HEK293 (cell line): ENCODE measurements around the gene PREX1.

Source experiments
- CTCF ChIA-PET: fragments of 350-600 bp; formaldehyde crosslinking; extraction: SDS; loops from one replicate; lab custom pipeline; 2021; ENCODE audit warnings: antibody characterized with exemption; lab: Yijun Ruan, JAX
- POLR2A ChIA-PET: fragments of 300-600 bp; formaldehyde crosslinking; extraction: SDS; loops from one replicate; lab custom pipeline; 2020; ENCODE audit warnings: antibody characterized with exemption, inconsistent platforms; lab: Yijun Ruan, JAX
- H3K27ac ChIP-seq: fragments of 200-500 bp; sonication (Bioruptor generic); 2 replicates; pipeline ENCODE4 v1.5.1; 2014; ENCODE audit warnings: low read depth, low read length, control low read depth, inconsistent platforms; ENCODE audit errors: extremely low read depth
- H3K36me3 ChIP-seq, 2 experiments: fragments of 200-500 bp in 1 of 2; sonication (Bioruptor generic) in 1 of 2; 1 replicate in 1 of 2; 2 replicates in 1 of 2; pipeline ENCODE4 v1.5.1; 2014 to 2017; ENCODE audit warnings: inconsistent platforms in 2 of 2, low read length in 2 of 2; ENCODE audit not compliant: control insufficient read depth in 2 of 2, insufficient read depth in 1 of 2
- H3K4me1 ChIP-seq: fragments of 200-500 bp; sonication (Bioruptor generic); 2 replicates; pipeline ENCODE4 v1.5.1; 2014; ENCODE audit warnings: mild to moderate bottlenecking, low read length, inconsistent platforms; ENCODE audit not compliant: control insufficient read depth, insufficient read depth
- H3K4me3 ChIP-seq: 2 replicates; pipeline ENCODE4 v1.5.1; 2011; ENCODE audit warnings: low read depth, mild to moderate bottlenecking, control low read depth, low read length, moderate library complexity
- H3K9me3 ChIP-seq: fragments of 200-500 bp; sonication (Bioruptor generic); 2 replicates; pipeline ENCODE4 v1.5.1; 2014; ENCODE audit warnings: low read depth, low read length, inconsistent platforms; ENCODE audit not compliant: control insufficient read depth, insufficient read depth
- BCL11B ChIP-seq: fragments of 450-650 bp; formaldehyde crosslinking; IDR thresholded peaks from 2 replicates; pipeline ENCODE4 v1.5.1; 2016; ENCODE audit warnings: low read depth, missing biosample characterization, missing genetic modification characterization
- GLIS1 ChIP-seq: fragments of 450-650 bp; formaldehyde crosslinking; IDR thresholded peaks from 2 replicates; pipeline ENCODE4 v1.5.1; 2016; ENCODE audit warnings: missing biosample characterization, missing genetic modification characterization
- KLF9 ChIP-seq: fragments of 450-650 bp; formaldehyde crosslinking; IDR thresholded peaks from 2 replicates; pipeline ENCODE4 v1.5.1; 2016; ENCODE audit warnings: missing biosample characterization, missing genetic modification characterization, low read depth
- MEIS1 ChIP-seq: sonication (generic); formaldehyde crosslinking; IDR thresholded peaks from 2 replicates; pipeline ENCODE4 v1.8.1; 2022; ENCODE audit warnings: missing genetic modification reagents, mild to moderate bottlenecking, borderline replicate concordance
- ZBTB7A ChIP-seq: fragments of 450-650 bp; formaldehyde crosslinking; IDR thresholded peaks from 2 replicates; pipeline ENCODE4 v1.5.1; 2016; ENCODE audit warnings: low read depth, missing biosample characterization, missing genetic modification characterization
- ZNF16 ChIP-seq: fragments of 450-650 bp; formaldehyde crosslinking; IDR thresholded peaks from 2 replicates; pipeline ENCODE4 v1.5.1; 2016; ENCODE audit warnings: low read depth, missing biosample characterization, missing genetic modification characterization
- ZNF175 ChIP-seq: fragments of 450-650 bp; formaldehyde crosslinking; IDR thresholded peaks from 2 replicates; pipeline ENCODE4 v1.5.1; 2016; ENCODE audit warnings: missing biosample characterization, missing genetic modification characterization
- ZNF518A ChIP-seq: fragments of 450-650 bp; formaldehyde crosslinking; conservative IDR thresholded peaks from 2 replicates; pipeline ENCODE4 v1.5.1; 2016; ENCODE audit warnings: low read depth, missing biosample characterization, missing genetic modification characterization
- ZNF521 ChIP-seq: fragments of 450-650 bp; formaldehyde crosslinking; IDR thresholded peaks from 2 replicates; pipeline ENCODE4 v1.5.1; 2017; ENCODE audit warnings: missing biosample characterization, mild to moderate bottlenecking, missing genetic modification characterization
- ZNF548 ChIP-seq: fragments of 450-650 bp; formaldehyde crosslinking; IDR thresholded peaks from 2 replicates; pipeline ENCODE4 v1.5.1; 2016; ENCODE audit warnings: missing biosample characterization, missing genetic modification characterization
- ZNF571 ChIP-seq: fragments of 450-650 bp; formaldehyde crosslinking; IDR thresholded peaks from 2 replicates; pipeline ENCODE4 v1.5.0; 2017; ENCODE audit warnings: missing biosample characterization, missing genetic modification characterization
- ZNF639 ChIP-seq: fragments of 450-650 bp; formaldehyde crosslinking; IDR thresholded peaks from 2 replicates; pipeline ENCODE4 v1.5.1; 2016; ENCODE audit warnings: missing biosample characterization, missing genetic modification characterization
- ZNF645 ChIP-seq: fragments of 450-650 bp; formaldehyde crosslinking; IDR thresholded peaks from 2 replicates; pipeline ENCODE4; 2016; ENCODE audit warnings: missing biosample characterization, missing genetic modification characterization
- ZNF692 ChIP-seq: fragments of 450-650 bp; formaldehyde crosslinking; IDR thresholded peaks from 2 replicates; pipeline ENCODE4 v1.5.1; 2016; ENCODE audit warnings: missing biosample characterization, missing genetic modification characterization
- ZNF843 ChIP-seq: fragments of 450-650 bp; formaldehyde crosslinking; IDR thresholded peaks from 2 replicates; pipeline ENCODE4 v1.5.1; 2016; ENCODE audit warnings: missing biosample characterization, missing genetic modification characterization
- TF ChIP-seq, protein P1 (sequence below): fragments of 450-650 bp; formaldehyde crosslinking; IDR thresholded peaks from 2 replicates; pipeline ENCODE4 v1.5.0; 2017; ENCODE audit warnings: missing biosample characterization, missing genetic modification characterization, borderline replicate concordance

The PREX1 gene

GRCh38 chr20:48656661-48657211 lies 171.1 kb downstream of the PREX1 start:
- ChIA-PET CTCF (interaction anchor here (0.5 to 6.7 kb wide), 27 partner anchors 12 to 1048 kb away, joined by 3 to 135 read pairs (median 5); no protein-coding TSS in a partner anchor), POLR2A (no interaction called here)
- Histone ChIP-seq H3K9me3 (no peaks in the 10 kb centered on the region), H3K27ac (no peak overlapping the region), H3K4me3 (no peak overlapping the region), H3K36me3 (peaks cover 0 to 13% of the 10 kb centered on the region in 2 experiments; a peak in 1 of 3 replicates), H3K4me1 (no peaks in the 10 kb centered on the region)
- TF ChIP-seq GLIS1 (tag by site-specific recombination) (no peak), ZNF645 (tag by site-specific recombination) (no peak), ZNF692 (tag by site-specific recombination) (no peak), ZNF571 (tag by site-specific recombination) (no peak), ZNF548 (tag by site-specific recombination) (no peak), ZNF518A (no peak), ZNF639 (tag by site-specific recombination) (no peak), BCL11B (tag by site-specific recombination) (no peak), KLF9 (no peak), ZNF521 (tag by site-specific recombination) (no peak)

- Histone ChIP-seq H3K36me3 (peaks cover 0 to 19% of the 10 kb centered on the region in 2 experiments; a peak in 1 of 3 replicates), H3K9me3 (no peaks in the 10 kb centered on the region), H3K4me3 (no peak overlapping the region), H3K4me1 (no peaks in the 10 kb centered on the region), H3K27ac (no peak overlapping the region)
- TF ChIP-seq ZBTB7A (tag by site-specific recombination) (no peak), MEIS1 (CRISPR knock-in tag) (no peak), ZNF175 (tag by site-specific recombination) (no peak), ZNF16 (tag by site-specific recombination) (no peak), ZNF843 (tag by site-specific recombination) (no peak)
- TF ChIP-seq, protein P1, sequence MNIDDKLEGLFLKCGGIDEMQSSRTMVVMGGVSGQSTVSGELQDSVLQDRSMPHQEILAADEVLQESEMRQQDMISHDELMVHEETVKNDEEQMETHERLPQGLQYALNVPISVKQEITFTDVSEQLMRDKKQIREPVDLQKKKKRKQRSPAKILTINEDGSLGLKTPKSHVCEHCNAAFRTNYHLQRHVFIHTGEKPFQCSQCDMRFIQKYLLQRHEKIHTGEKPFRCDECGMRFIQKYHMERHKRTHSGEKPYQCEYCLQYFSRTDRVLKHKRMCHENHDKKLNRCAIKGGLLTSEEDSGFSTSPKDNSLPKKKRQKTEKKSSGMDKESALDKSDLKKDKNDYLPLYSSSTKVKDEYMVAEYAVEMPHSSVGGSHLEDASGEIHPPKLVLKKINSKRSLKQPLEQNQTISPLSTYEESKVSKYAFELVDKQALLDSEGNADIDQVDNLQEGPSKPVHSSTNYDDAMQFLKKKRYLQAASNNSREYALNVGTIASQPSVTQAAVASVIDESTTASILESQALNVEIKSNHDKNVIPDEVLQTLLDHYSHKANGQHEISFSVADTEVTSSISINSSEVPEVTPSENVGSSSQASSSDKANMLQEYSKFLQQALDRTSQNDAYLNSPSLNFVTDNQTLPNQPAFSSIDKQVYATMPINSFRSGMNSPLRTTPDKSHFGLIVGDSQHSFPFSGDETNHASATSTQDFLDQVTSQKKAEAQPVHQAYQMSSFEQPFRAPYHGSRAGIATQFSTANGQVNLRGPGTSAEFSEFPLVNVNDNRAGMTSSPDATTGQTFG, result no peak
- CTCF ChIA-PET, result interaction anchor here (0.6 to 6.7 kb wide), 6 partner anchors 116 to 312 kb away, joined by 3 to 135 read pairs (median 5); no protein-coding TSS in a partner anchor
- POLR2A ChIA-PET, result no interaction called here
Observed at GRCh38 chr20:48656137-48656536, 171.7 kb downstream of the PREX1 start.
